Vagina (tissue), 2 donors: ENCODE results near the gene FAM151B. TPM values are rescaled to one million over a fixed set of nuclear protein-coding genes. Genes with fewer than 3 reads are reported as not detected.

Experiments
- DNase-seq, 2 donors: peaks; one replicate each; pipeline ENCODE4 v3.0.0-alpha.2; 2017; ENCODE audit errors: extremely low spot score in 2 of 2
- H3K27ac ChIP-seq: fragments of 200-600 bp; sonication (generic); one replicate; pipeline ENCODE4 v1.5.1; 2019
- H3K27me3 ChIP-seq: fragments of 200-600 bp; sonication (generic); one replicate; pipeline ENCODE4 v1.5.1; 2019
- H3K36me3 ChIP-seq, 2 donors: fragments of 200-600 bp; sonication (generic); one replicate each; pipeline ENCODE4 v1.5.1; 2017 to 2019
- H3K4me1 ChIP-seq: fragments of 200-600 bp; sonication (generic); one replicate; pipeline ENCODE4 v1.5.1; 2019
- H3K4me3 ChIP-seq, 2 donors: fragments of 200-600 bp; sonication (generic); 1 replicate in 1 of 2; 2 replicates in 1 of 2; pipeline ENCODE4 v1.5.1; 2016 to 2019
- H3K9me3 ChIP-seq: fragments of 200-600 bp; sonication (generic); one replicate; pipeline ENCODE4 v1.5.1; 2019
- POLR2A ChIP-seq, 2 donors: fragments of 450-650 bp; IDR thresholded peaks; one replicate each; pipeline ENCODE4 v1.6.1; 2017; ENCODE audit warnings: antibody characterized with exemption in 2 of 2, mild to moderate bottlenecking in 2 of 2, moderate library complexity in 2 of 2
- POLR2AphosphoS5 ChIP-seq, 2 donors: sonication (generic); formaldehyde crosslinking; IDR thresholded peaks; one replicate each; pipeline ENCODE4 v1.9.0; 2017; ENCODE audit warnings: antibody characterized with exemption in 2 of 2, mild to moderate bottlenecking in 2 of 2, low read depth in 1 of 2; ENCODE audit not compliant: insufficient read depth in 1 of 2
- intact Hi-C: fragments of 100-400 bp; cut with DNase I; formaldehyde crosslinking; loops from one replicate; pipeline ENCODE4 v1.15.1; 2023
- total RNA-seq: library from RNA; depleted of rRNA; stranded (reverse); fragments of >200 nt; gene quantifications from one replicate; pipeline ENCODE4 v1.2.3, GENCODE V29; 2016
- TF ChIP-seq, protein P1 (sequence below), 3 experiments: fragments of 450-650 bp in 2 of 3; fragments of 200-600 bp in 1 of 3; sonication (generic) in 1 of 3; IDR thresholded peaks; one replicate each; pipeline ENCODE4 v1.5.1; 2017 to 2019; ENCODE audit warnings: antibody characterized with exemption in 3 of 3, mild to moderate bottlenecking in 2 of 3, moderate library complexity in 2 of 3

Gene FAM151B, protein sequence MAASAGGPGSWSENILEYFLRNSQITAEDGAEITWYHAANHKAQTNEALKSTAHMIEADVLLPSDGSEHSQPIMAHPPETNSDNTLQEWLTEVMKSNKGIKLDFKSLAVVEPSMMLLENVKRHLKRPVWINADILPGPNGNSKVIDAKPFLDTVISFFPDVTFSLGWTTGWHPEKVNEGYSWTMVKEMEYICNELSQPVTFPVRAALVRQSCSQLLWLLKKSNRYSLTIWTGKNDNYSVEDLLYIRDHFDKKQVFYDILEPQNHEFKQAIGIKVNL
- total RNA-seq = 0.98 TPM

DNA sequence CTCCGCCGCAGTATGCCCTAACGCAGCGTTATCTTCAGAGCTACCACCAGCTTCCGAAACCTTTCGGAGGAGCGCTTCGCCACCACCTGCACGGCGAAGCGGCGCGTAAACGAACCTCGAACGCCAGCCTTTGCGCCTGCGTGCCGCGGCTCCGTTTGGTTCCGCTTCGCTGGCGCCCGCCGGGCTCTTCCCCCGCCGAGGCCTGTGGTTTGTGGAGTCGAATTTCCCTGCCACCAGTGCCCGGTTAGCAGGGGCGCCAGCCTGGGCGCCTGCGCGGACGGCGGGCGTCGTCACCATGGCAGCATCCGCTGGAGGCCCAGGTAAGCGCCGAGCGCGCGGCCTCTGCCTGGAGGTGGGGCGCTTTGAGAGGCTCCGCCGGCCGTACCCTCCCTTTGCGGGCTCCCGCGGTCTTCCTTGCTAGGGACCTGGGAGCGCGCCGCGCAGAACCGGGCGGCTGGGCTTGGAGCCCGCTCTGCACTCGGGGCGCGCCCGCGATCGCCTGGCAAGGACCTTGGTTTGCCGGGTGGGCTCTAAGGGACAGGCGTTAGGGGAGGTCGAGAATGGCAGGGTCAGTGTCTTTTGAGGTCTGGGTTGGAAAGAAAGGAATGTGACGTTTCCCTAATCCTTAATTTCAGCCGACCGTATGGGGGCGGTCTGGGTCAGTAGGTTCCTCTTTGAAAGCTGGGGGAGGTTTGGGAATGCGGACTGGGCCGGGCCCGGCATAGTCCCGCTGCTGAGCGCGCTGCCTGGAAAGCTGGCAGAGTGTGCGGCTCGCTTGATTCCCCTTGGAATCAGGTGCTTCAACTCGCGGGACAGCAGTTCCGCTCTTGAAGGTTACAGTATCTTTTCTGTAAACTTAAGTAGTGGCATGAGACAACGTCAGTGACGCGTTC is at the start of gene FAM151B:
FAM151B (plus strand) TSS at position 272 of the 893 bp plus-strand sequence; CDS start at position 296, 24 bp downstream.
- intact Hi-C loops = no loop called here
- Histone ChIP-seq H3K27ac (peak within 1 kb of the TSS; percentile 81), H3K9me3 (no peaks in the 10 kb centered on the region), H3K4me1 (peaks cover 12% of the 10 kb centered on the region), H3K36me3 (peaks cover 0 to 14% of the 10 kb centered on the region in 2 donors), H3K27me3 (no peaks in the 10 kb centered on the region), H3K4me3 (peak within 1 kb of the TSS; percentile 70 to 71)
- DNase-seq = peak in 1 of 2 donors; percentile 89
- peak; percentile 31 to 60 for TF ChIP-seq POLR2AphosphoS5 (IDR thresholded peaks at IDR 0.05; ENCODE audit: insufficient read depth in 1 of 2, low read depth in 1 of 2)
- TF ChIP-seq POLR2A (IDR thresholded peaks at IDR 0.05) = no peak
- TF ChIP-seq, protein P1, sequence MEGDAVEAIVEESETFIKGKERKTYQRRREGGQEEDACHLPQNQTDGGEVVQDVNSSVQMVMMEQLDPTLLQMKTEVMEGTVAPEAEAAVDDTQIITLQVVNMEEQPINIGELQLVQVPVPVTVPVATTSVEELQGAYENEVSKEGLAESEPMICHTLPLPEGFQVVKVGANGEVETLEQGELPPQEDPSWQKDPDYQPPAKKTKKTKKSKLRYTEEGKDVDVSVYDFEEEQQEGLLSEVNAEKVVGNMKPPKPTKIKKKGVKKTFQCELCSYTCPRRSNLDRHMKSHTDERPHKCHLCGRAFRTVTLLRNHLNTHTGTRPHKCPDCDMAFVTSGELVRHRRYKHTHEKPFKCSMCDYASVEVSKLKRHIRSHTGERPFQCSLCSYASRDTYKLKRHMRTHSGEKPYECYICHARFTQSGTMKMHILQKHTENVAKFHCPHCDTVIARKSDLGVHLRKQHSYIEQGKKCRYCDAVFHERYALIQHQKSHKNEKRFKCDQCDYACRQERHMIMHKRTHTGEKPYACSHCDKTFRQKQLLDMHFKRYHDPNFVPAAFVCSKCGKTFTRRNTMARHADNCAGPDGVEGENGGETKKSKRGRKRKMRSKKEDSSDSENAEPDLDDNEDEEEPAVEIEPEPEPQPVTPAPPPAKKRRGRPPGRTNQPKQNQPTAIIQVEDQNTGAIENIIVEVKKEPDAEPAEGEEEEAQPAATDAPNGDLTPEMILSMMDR (IDR thresholded peaks at IDR 0.05) = peak in 2 of 3 experiments; percentile 16 to 34

DNA sequence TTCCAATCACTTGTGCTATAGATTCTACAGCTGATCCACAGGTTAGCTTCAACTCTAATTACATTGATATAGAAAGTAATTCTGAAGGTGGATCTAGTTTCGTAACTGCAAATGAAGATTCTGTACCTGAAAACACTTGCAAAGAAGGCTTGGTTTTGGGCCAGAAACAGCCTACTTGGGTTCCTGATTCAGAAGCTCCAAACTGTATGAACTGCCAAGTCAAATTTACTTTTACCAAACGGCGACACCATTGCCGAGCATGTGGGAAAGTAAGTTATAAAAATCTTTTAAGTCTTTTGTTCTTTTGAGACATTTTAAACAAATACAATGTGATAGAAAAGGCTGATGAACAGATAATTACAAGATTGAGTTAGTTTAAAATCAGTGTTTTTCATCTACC is 49.2 kb upstream of the FAM151B start:
- TF ChIP-seq, protein P1 (IDR thresholded peaks at IDR 0.05) = no peak
- TF ChIP-seq POLR2AphosphoS5 (IDR thresholded peaks at IDR 0.05; ENCODE audit: insufficient read depth in 1 of 2, low read depth in 1 of 2) (no peak), POLR2A (IDR thresholded peaks at IDR 0.05) (no peak)
- no peak overlapping the region for H3K4me3 ChIP-seq
- peaks cover 0 to 22% of the 10 kb centered on the region in 2 donors for H3K36me3 ChIP-seq
- H3K9me3 ChIP-seq = no peaks in the 10 kb centered on the region
- DNase-seq = no peak
- intact Hi-C loops = no loop called here
- H3K27ac ChIP-seq = no peak overlapping the region
- H3K27me3 ChIP-seq = no peaks in the 10 kb centered on the region
- H3K4me1 ChIP-seq = no peaks in the 10 kb centered on the region

DNA sequence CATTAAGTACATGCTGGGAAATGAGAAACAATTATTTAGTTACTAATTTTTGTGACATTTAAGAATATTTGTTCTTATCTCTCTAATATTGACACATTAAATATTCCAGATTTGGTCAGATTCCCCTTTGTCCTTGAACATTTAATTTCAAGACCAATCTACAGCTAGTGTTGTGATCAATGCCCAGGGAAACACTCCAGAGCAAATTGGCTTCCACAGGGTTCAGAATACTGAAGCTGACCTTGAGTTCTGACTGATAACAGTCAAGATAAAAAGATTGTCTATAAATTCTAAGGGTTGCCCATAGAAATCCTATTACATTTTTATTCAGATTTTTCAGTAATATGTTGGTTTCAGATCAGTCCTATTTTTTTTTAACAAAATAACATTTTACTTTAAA is 48.7 kb upstream of the FAM151B start:
- H3K27me3 ChIP-seq = no peaks in the 10 kb centered on the region
- H3K27ac ChIP-seq = no peak overlapping the region
- H3K9me3 ChIP-seq = no peaks in the 10 kb centered on the region
- intact Hi-C loops = no loop called here
- no peak overlapping the region for H3K4me3 ChIP-seq
- DNase-seq = no peak
- TF ChIP-seq, protein P1 (IDR thresholded peaks at IDR 0.05) = no peak
- TF ChIP-seq POLR2AphosphoS5 (IDR thresholded peaks at IDR 0.05; ENCODE audit: insufficient read depth in 1 of 2, low read depth in 1 of 2) (no peak), POLR2A (IDR thresholded peaks at IDR 0.05) (no peak)
- no peaks in the 10 kb centered on the region for H3K4me1 ChIP-seq
- peaks cover 0 to 22% of the 10 kb centered on the region in 2 donors for H3K36me3 ChIP-seq

DNA sequence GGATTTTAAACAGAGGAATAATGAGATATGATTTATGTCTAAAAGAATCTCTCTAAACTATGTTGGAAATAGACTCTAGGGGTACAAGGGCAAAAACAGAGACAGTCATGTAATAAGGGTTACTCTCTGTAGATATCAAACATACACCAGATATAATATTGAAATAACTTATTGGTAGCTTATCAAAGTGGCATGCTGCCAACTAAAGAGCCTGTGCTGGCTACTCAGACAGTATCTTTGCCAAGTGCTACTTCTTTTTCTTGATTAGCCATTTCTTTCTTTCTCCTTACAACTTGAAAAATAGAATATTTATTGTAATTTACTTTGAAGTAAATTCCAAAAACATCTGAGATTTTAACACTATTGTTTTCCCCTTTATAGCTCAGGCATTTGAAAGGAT is 45.2 kb upstream of the FAM151B start:
- Histone ChIP-seq H3K27ac (no peak overlapping the region), H3K36me3 (peaks cover 0 to 5% of the 10 kb centered on the region in 2 donors), H3K27me3 (no peaks in the 10 kb centered on the region), H3K9me3 (no peaks in the 10 kb centered on the region), H3K4me3 (no peak overlapping the region), H3K4me1 (no peaks in the 10 kb centered on the region)
- no peak for DNase-seq
- intact Hi-C loops = no loop called here
- no peak for TF ChIP-seq POLR2A (IDR thresholded peaks at IDR 0.05)
- no peak for TF ChIP-seq POLR2AphosphoS5 (IDR thresholded peaks at IDR 0.05; ENCODE audit: insufficient read depth in 1 of 2, low read depth in 1 of 2)
- TF ChIP-seq, protein P1 (IDR thresholded peaks at IDR 0.05) = no peak
